Transverse colon (tissue), 4 donors: ENCODE results near the gene PDE4B.

ENCODE experiments used
- CTCF ChIP-seq, 5 experiments: fragments of 200-600 bp in 3 of 5; fragments of 450-650 bp in 2 of 5; sonication (generic) in 3 of 5; IDR thresholded peaks; 1 replicate in 2 of 5; 2 replicates in 3 of 5; pipeline ENCODE4 v1.5.1; 2016 to 2017; ENCODE audit warnings: antibody characterized with exemption in 5 of 5, inconsistent platforms in 3 of 5, mild to moderate bottlenecking in 2 of 5, moderate library complexity in 1 of 5
- POLR2A ChIP-seq: fragments of 450-650 bp; IDR thresholded peaks from one replicate; pipeline ENCODE4 v1.6.1; 2016; ENCODE audit warnings: antibody characterized with exemption, mild to moderate bottlenecking, moderate library complexity
- POLR2AphosphoS5 ChIP-seq, 3 donors: sonication (generic); formaldehyde crosslinking; IDR thresholded peaks; one replicate each; pipeline ENCODE4 v1.6.1; 2016; ENCODE audit warnings: antibody characterized with exemption in 3 of 3

GRCh38 chr1:66372522-66373101, 579.9 kb downstream of the PDE4B start:
- no peak for TF ChIP-seq POLR2A
- no peak for TF ChIP-seq CTCF (IDR thresholded peaks at IDR 0.05)
- TF ChIP-seq POLR2AphosphoS5 (IDR thresholded peaks at IDR 0.05), result no peak
